HG02759 (cell line): ENCODE data around the gene HIVEP2.

Source experiments
- ATAC-seq: cut with Tn5 transposase; IDR thresholded peaks from one replicate; pipeline ENCODE4 v1.9.1; 2021; ENCODE audit warnings: mild to moderate bottlenecking, moderate library complexity; ENCODE audit not compliant: unreplicated experiment

The HIVEP2 gene

GRCh38 chr6:142918339-142919042, 26.5 kb downstream of the HIVEP2 start:
- no peak for ATAC-seq

- no peak for ATAC-seq
These were observed 28.1 kb downstream of the HIVEP2 start for GRCh38 chr6:142916881-142917280.

- ATAC-seq: no peak
These were observed 29.9 kb downstream of the HIVEP2 start for GRCh38 chr6:142914937-142915697.

GRCh38 chr6:142914369-142914768, 30.6 kb downstream of the HIVEP2 start:
- ATAC-seq: no peak

- ATAC-seq: peak; percentile 92
These were observed 31.4 kb downstream of the HIVEP2 start for GRCh38 chr6:142913511-142914047.

GRCh38 chr6:142913036-142913510, 31.9 kb downstream of the HIVEP2 start:
- ATAC-seq: peak; percentile 66

GRCh38 chr6:142912125-142912524, 32.9 kb downstream of the HIVEP2 start:
- ATAC-seq: no peak

GRCh38 chr6:142911430-142911829, 33.5 kb downstream of the HIVEP2 start:
- ATAC-seq: no peak

GRCh38 chr6:142909686-142910085, 35.3 kb downstream of the HIVEP2 start:
- ATAC-seq: no peak

GRCh38 chr6:142908235-142908634, 36.7 kb downstream of the HIVEP2 start:
- ATAC-seq: no peak

GRCh38 chr6:142907544-142907943, 37.4 kb downstream of the HIVEP2 start:
- ATAC-seq: peak; percentile 1

- ATAC-seq: peak; percentile 65
These were observed 38.0 kb downstream of the HIVEP2 start for GRCh38 chr6:142906945-142907470.

- ATAC-seq: no peak
These were observed 41.2 kb downstream of the HIVEP2 start for GRCh38 chr6:142903812-142904211.

GRCh38 chr6:142902636-142903053, 42.3 kb downstream of the HIVEP2 start:
- ATAC-seq: peak; percentile 88

GRCh38 chr6:142901611-142902010, 43.4 kb downstream of the HIVEP2 start:
- ATAC-seq: no peak

- no peak for ATAC-seq
These were observed 44.6 kb downstream of the HIVEP2 start for GRCh38 chr6:142900227-142900971.

- ATAC-seq: no peak
These were observed 45.8 kb downstream of the HIVEP2 start for GRCh38 chr6:142898927-142899895.

GRCh38 chr6:142897659-142898058, 47.3 kb downstream of the HIVEP2 start:
- ATAC-seq: no peak

GRCh38 chr6:142896732-142897131, 48.2 kb downstream of the HIVEP2 start:
- no peak for ATAC-seq

GRCh38 chr6:142893088-142893487, 51.9 kb downstream of the HIVEP2 start:
- no peak for ATAC-seq
